Smooth muscle cell (in vitro differentiated cells): Measurements from ENCODE around the gene CAPN2. TPM values are rescaled to one million over a fixed set of nuclear protein-coding genes. Genes with fewer than 3 reads are reported as not detected.

Source experiments
- DNase-seq: peaks from one replicate; lab custom pipeline; 2025; ENCODE audit not compliant: unreplicated experiment; lab: John Stamatoyannopoulos, UW
- H2AFZ ChIP-seq: fragments of 200-600 bp; sonication (generic); 2 replicates; pipeline ENCODE4 v1.6.0; 2016; ENCODE audit warnings: antibody characterized with exemption, low read depth, mild to moderate bottlenecking
- H3F3A ChIP-seq: fragments of 200-600 bp; sonication (generic); 2 replicates; pipeline ENCODE4 v1.6.0; 2017; ENCODE audit warnings: antibody characterized with exemption, low read depth
- H3K27ac ChIP-seq: fragments of 200-600 bp; sonication (generic); 2 replicates; pipeline ENCODE4 v1.5.1; 2016; ENCODE audit warnings: low read depth, mild to moderate bottlenecking
- H3K27me3 ChIP-seq: fragments of 200-600 bp; sonication (generic); 2 replicates; pipeline ENCODE4 v1.6.1; 2016; ENCODE audit warnings: low read depth, mild to moderate bottlenecking
- H3K36me3 ChIP-seq: fragments of 200-600 bp; sonication (generic); 2 replicates; pipeline ENCODE4 v1.5.1; 2016; ENCODE audit warnings: low read depth
- H3K4me1 ChIP-seq: fragments of 200-600 bp; sonication (generic); 2 replicates; pipeline ENCODE4 v1.5.1; 2016; ENCODE audit warnings: low read depth
- H3K4me2 ChIP-seq: fragments of 200-600 bp; sonication (generic); 2 replicates; pipeline ENCODE4 v1.6.0; 2016; ENCODE audit warnings: mild to moderate bottlenecking
- H3K4me3 ChIP-seq: fragments of 200-600 bp; sonication (generic); 2 replicates; pipeline ENCODE4 v1.5.1; 2016; ENCODE audit warnings: mild to moderate bottlenecking
- H3K79me2 ChIP-seq: fragments of 200-600 bp; sonication (generic); 2 replicates; pipeline ENCODE4 v1.6.0; 2016; ENCODE audit warnings: low read depth, mild to moderate bottlenecking
- H3K9ac ChIP-seq: fragments of 200-600 bp; sonication (generic); 2 replicates; pipeline ENCODE4 v1.6.0; 2016; ENCODE audit warnings: low read depth
- H3K9me3 ChIP-seq: fragments of 200-600 bp; sonication (generic); replicated peaks from 2 replicates; pipeline ENCODE4 v1.5.1; 2016; ENCODE audit warnings: low read depth
- H4K20me1 ChIP-seq: fragments of 200-600 bp; sonication (generic); 2 replicates; pipeline ENCODE4 v1.6.0; 2016; ENCODE audit warnings: low read depth
- CTCF ChIP-seq: fragments of 200-600 bp; sonication (generic); IDR thresholded peaks from 2 replicates; pipeline ENCODE4 v1.5.1; 2017; ENCODE audit warnings: borderline replicate concordance, mild to moderate bottlenecking, antibody characterized with exemption; ENCODE audit not compliant: insufficient read depth, poor library complexity, severe bottlenecking
- WGBS: methylation state at CpG from one replicate; pipeline ENCODE4 v1.1.7; 2016; ENCODE audit warnings: low lambda C conversion rate; 5-methylcytosine and 5-hydroxymethylcytosine counted together
- polyA plus RNA-seq: library from polyadenylated mRNA; unstranded; fragments of >200 nt; fragmentation: Nextera tagmentation; extraction: Ambion mirVana; gene quantifications from 2 replicates; pipeline ENCODE4 v1.2.1, GENCODE V29; 2016
- total RNA-seq: library from RNA; depleted of rRNA; stranded (reverse); fragments of >200 nt; gene quantifications from 2 replicates; pipeline ENCODE4 v1.2.3, GENCODE V29; 2014

Gene CAPN2
- total and polyA plus RNA-seq, 2 experiments from 2014 or later: 182 to 229 TPM

GRCh38 chr1:223674119-223674890, 38.0 kb upstream of the CAPN2 start:
- WGBS: 72% methylated on average over 5 of the region's 5 CpGs
- no peak for DNase-seq
- Histone ChIP-seq H3K27me3 (no peaks in the 10 kb centered on the region), H3K27ac (no peak overlapping the region), H2AFZ (no peak overlapping the region), H3F3A (no peaks in the 10 kb centered on the region), H3K79me2 (no peaks in the 10 kb centered on the region), H3K4me1 (no peaks in the 10 kb centered on the region), H4K20me1 (no peaks in the 10 kb centered on the region), H3K4me3 (no peak overlapping the region), H3K9ac (no peak overlapping the region), H3K9me3 (no peaks in the 10 kb centered on the region), H3K4me2 (no peak overlapping the region), H3K36me3 (no peaks in the 10 kb centered on the region)
- TF ChIP-seq CTCF: no peak

- Histone ChIP-seq H3K9me3 (no peaks in the 10 kb centered on the region), H3K4me3 (no peak overlapping the region), H3F3A (no peaks in the 10 kb centered on the region), H3K36me3 (no peaks in the 10 kb centered on the region), H3K27ac (no peak overlapping the region), H3K9ac (no peak overlapping the region), H4K20me1 (no peaks in the 10 kb centered on the region), H3K4me2 (no peak overlapping the region), H3K4me1 (no peaks in the 10 kb centered on the region), H2AFZ (no peak overlapping the region), H3K79me2 (no peaks in the 10 kb centered on the region), H3K27me3 (peaks cover 7% of the 10 kb centered on the region)
- no peak for TF ChIP-seq CTCF
- no peak for DNase-seq
- WGBS: 73% methylated on average over 6 of the region's 6 CpGs
These were observed 33.5 kb upstream of the CAPN2 start for GRCh38 chr1:223678841-223679240.

GRCh38 chr1:223680188-223680587, 32.2 kb upstream of the CAPN2 start:
- Histone ChIP-seq H3K79me2 (no peaks in the 10 kb centered on the region), H3K4me3 (no peak overlapping the region), H2AFZ (no peak overlapping the region), H4K20me1 (no peaks in the 10 kb centered on the region), H3K27ac (no peak overlapping the region), H3K4me1 (no peaks in the 10 kb centered on the region), H3K9ac (no peak overlapping the region), H3K27me3 (peaks cover 7% of the 10 kb centered on the region), H3K4me2 (no peak overlapping the region), H3K36me3 (no peaks in the 10 kb centered on the region), H3F3A (no peaks in the 10 kb centered on the region), H3K9me3 (no peaks in the 10 kb centered on the region)
- no peak for TF ChIP-seq CTCF
- no peak for DNase-seq
- 100% methylated on average over 1 of the region's 2 CpGs for WGBS

GRCh38 chr1:223682502-223682901, 29.8 kb upstream of the CAPN2 start:
- no peaks in the 10 kb centered on the region for H4K20me1 ChIP-seq
- 90% methylated on average over 3 of the region's 3 CpGs for WGBS
- H3K4me1 ChIP-seq: no peaks in the 10 kb centered on the region
- H3K27me3 ChIP-seq: peaks cover 13% of the 10 kb centered on the region
- no peaks in the 10 kb centered on the region for H3F3A ChIP-seq
- H3K9ac ChIP-seq: no peak overlapping the region
- H3K27ac ChIP-seq: no peak overlapping the region
- no peak overlapping the region for H3K4me2 ChIP-seq
- DNase-seq: no peak
- no peak for TF ChIP-seq CTCF
- no peak overlapping the region for H2AFZ ChIP-seq
- H3K36me3 ChIP-seq: no peaks in the 10 kb centered on the region
- no peaks in the 10 kb centered on the region for H3K79me2 ChIP-seq
- no peaks in the 10 kb centered on the region for H3K9me3 ChIP-seq
- no peak overlapping the region for H3K4me3 ChIP-seq
